Measurements from ENCODE around the gene TAPT1.

GRCh38 chr4:16240300-16240699, 14.0 kb upstream of the TAPT1 start:
- TF ChIP-seq CTCF (conservative IDR thresholded peaks at IDR 0.05; ENCODE audit: low read depth, low read length) (no peak), EZH2 (IDR thresholded peaks at IDR 0.05; ENCODE audit: borderline replicate concordance, low read depth, low read length, poor library complexity, severe bottlenecking) (no peak)

Measured in A673 (cell line).